Loucy (cell line): ENCODE results near the gene LRSAM1.

Source experiments
- EZH2phosphoT487 ChIP-seq: fragments of 200-600 bp; IDR thresholded peaks from 2 replicates; pipeline ENCODE4 v1.6.1; 2018; ENCODE audit warnings: antibody characterized with exemption, mild to moderate bottlenecking, moderate library complexity, borderline replicate concordance
- TF ChIP-seq, protein P1 (sequence below): fragments of 200-600 bp; sonication (generic); conservative IDR thresholded peaks from 2 replicates; pipeline ENCODE4 v1.5.1; 2014; ENCODE audit warnings: mild to moderate bottlenecking, antibody characterized with exemption, low read length

DNA sequence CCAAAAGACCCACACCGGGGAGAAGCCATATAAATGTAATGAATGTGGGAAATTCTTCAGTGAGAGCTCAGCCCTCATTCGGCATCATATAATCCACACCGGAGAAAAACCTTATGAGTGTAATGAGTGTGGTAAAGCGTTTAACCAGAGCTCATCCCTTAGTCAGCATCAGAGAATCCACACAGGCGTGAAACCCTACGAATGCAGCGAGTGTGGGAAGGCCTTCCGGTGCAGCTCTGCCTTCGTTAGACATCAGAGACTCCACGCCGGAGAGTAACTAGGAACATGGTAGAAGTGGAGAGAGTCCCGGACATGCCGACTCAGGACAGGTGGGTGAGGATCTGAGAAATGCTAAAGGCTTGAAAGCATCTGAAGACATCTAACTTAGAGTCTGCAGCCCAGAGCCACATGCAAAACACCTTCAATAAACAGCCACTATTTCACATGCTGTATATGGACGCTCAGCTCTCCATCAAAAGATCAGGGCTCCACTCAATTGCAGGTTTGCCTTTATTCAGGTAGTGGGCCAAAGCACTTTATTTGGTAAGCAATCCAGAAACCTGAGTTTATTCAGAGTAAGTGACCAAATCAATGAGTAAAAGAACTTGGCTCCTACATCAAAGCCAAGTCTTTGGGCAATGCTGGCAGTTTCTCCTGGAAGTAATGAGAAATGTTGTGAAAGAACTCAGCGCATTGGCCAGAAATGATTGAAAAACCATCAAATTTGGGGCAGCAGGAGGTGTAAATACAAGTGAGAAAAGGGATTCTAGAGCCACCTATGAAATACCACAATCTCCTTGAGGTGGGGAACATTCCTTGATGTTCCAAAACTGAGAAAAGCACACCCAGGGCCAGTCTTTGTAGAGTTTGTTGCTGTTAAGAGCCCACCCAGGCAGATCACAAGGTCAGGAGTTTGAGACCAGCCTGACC, 6.1 kb upstream of the LRSAM1 start:
- no peak for TF ChIP-seq EZH2phosphoT487
- TF ChIP-seq, protein P1, sequence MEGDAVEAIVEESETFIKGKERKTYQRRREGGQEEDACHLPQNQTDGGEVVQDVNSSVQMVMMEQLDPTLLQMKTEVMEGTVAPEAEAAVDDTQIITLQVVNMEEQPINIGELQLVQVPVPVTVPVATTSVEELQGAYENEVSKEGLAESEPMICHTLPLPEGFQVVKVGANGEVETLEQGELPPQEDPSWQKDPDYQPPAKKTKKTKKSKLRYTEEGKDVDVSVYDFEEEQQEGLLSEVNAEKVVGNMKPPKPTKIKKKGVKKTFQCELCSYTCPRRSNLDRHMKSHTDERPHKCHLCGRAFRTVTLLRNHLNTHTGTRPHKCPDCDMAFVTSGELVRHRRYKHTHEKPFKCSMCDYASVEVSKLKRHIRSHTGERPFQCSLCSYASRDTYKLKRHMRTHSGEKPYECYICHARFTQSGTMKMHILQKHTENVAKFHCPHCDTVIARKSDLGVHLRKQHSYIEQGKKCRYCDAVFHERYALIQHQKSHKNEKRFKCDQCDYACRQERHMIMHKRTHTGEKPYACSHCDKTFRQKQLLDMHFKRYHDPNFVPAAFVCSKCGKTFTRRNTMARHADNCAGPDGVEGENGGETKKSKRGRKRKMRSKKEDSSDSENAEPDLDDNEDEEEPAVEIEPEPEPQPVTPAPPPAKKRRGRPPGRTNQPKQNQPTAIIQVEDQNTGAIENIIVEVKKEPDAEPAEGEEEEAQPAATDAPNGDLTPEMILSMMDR, result no peak
